H7 (cell line): ENCODE results near the gene F11. TPM values are rescaled to one million over a fixed set of nuclear protein-coding genes. Genes with fewer than 3 reads are reported as not detected.
"Not testable (repeated sequence)": the region's sequence is repeated elsewhere in the genome, so short reads cannot be mapped to it uniquely, and the experiment has no call there.

Source experiments
- DNase-seq: peaks from one replicate; pipeline ENCODE4 v3.0.0; 2012
- H3K27me3 ChIP-seq: 2 replicates; pipeline ENCODE4 v1.6.0; 2011; ENCODE audit warnings: mild to moderate bottlenecking, low read length; ENCODE audit not compliant: control insufficient read depth, insufficient read depth
- H3K36me3 ChIP-seq: replicated peaks from 2 replicates; pipeline ENCODE4 v1.5.1; 2011; ENCODE audit warnings: low read length; ENCODE audit not compliant: control insufficient read depth, insufficient read depth
- H3K4me3 ChIP-seq: 2 replicates; pipeline ENCODE4 v1.5.1; 2011; ENCODE audit warnings: low read depth, mild to moderate bottlenecking, control low read depth, low read length, moderate library complexity; ENCODE audit not compliant: insufficient read depth
- total RNA-seq: library from RNA; depleted of rRNA; stranded (reverse); fragments of >200 nt; shearing (Covaris generic); gene quantifications from 2 replicates; pipeline ENCODE4 v1.2.3, GENCODE V29; 2014; rRNA removed

The F11 gene
- total RNA-seq, 1 experiment from 2014 or later: 0.28 TPM

GRCh38 chr4:186300659-186301390, 34.8 kb downstream of the F11 start:
- Histone ChIP-seq H3K36me3 (no peaks in the 10 kb centered on the region), H3K27me3 (peaks cover 1% of the 10 kb centered on the region; the same call in 1 of the 2 replicates), H3K4me3 (no peak overlapping the region)
- DNase-seq: no peak

- Histone ChIP-seq H3K36me3 (no peaks in the 10 kb centered on the region), H3K27me3 (no peaks in the 10 kb centered on the region), H3K4me3 (no peak overlapping the region)
- no peak for DNase-seq
These were observed 38.2 kb downstream of the F11 start for GRCh38 chr4:186304216-186304615.

- no peak for DNase-seq
- no peaks in the 10 kb centered on the region for H3K27me3 ChIP-seq
- H3K36me3 ChIP-seq: no peaks in the 10 kb centered on the region
- no peak overlapping the region for H3K4me3 ChIP-seq
These were observed 39.0 kb downstream of the F11 start for GRCh38 chr4:186304866-186305505.

GRCh38 chr4:186307497-186307896, 41.5 kb downstream of the F11 start:
- DNase-seq: no peak
- Histone ChIP-seq H3K4me3 (no peak overlapping the region), H3K36me3 (no peaks in the 10 kb centered on the region), H3K27me3 (no peaks in the 10 kb centered on the region)

GRCh38 chr4:186307916-186308315, 41.9 kb downstream of the F11 start:
- H3K27me3 ChIP-seq: no peaks in the 10 kb centered on the region

GRCh38 chr4:186318481-186318880, 52.5 kb downstream of the F11 start:
- DNase-seq: no peak
- no peaks in the 10 kb centered on the region for H3K36me3 ChIP-seq
- H3K27me3 ChIP-seq: no peaks in the 10 kb centered on the region
- no peak overlapping the region for H3K4me3 ChIP-seq

More at GRCh38 chr4:186307916-186308315, 41.9 kb downstream of the F11 start:
- Histone ChIP-seq H3K36me3 (no peaks in the 10 kb centered on the region), H3K4me3 (no peak overlapping the region)
- no peak for DNase-seq

- not testable (repeated sequence) for H3K36me3 ChIP-seq, H3K27me3 ChIP-seq, DNase-seq, H3K4me3 ChIP-seq
These were observed 58.7 kb downstream of the F11 start for GRCh38 chr4:186324660-186325059.

- DNase-seq: no peak
- Histone ChIP-seq H3K36me3 (no peaks in the 10 kb centered on the region), H3K27me3 (no peaks in the 10 kb centered on the region), H3K4me3 (no peak overlapping the region)
These were observed 60.4 kb downstream of the F11 start for GRCh38 chr4:186326391-186326790.

- no peaks in the 10 kb centered on the region for H3K36me3 ChIP-seq
- no peaks in the 10 kb centered on the region for H3K27me3 ChIP-seq
- DNase-seq: no peak
- no peak overlapping the region for H3K4me3 ChIP-seq
These were observed 63.4 kb downstream of the F11 start for GRCh38 chr4:186329372-186329771.

GRCh38 chr4:186330368-186330767, 64.4 kb downstream of the F11 start:
- DNase-seq: no peak
- H3K27me3 ChIP-seq: no peaks in the 10 kb centered on the region
- no peak overlapping the region for H3K4me3 ChIP-seq
- H3K36me3 ChIP-seq: no peaks in the 10 kb centered on the region

GRCh38 chr4:186335793-186336192, 69.8 kb downstream of the F11 start:
- DNase-seq: no peak
- H3K27me3 ChIP-seq: no peaks in the 10 kb centered on the region
- H3K4me3 ChIP-seq: no peak overlapping the region
- no peaks in the 10 kb centered on the region for H3K36me3 ChIP-seq

Other genes with a start within 250 kb of the F11 start
- 1.0 and 1.8 TPM in 2 replicates for gene TLR3, start 197.0 kb upstream of the F11 start, total RNA-seq
- gene FAM149A, start 161.5 kb upstream of the F11 start, total RNA-seq: 13.9 and 19.2 TPM in 2 replicates
- 2.9 and 3.3 TPM in 2 replicates for gene CYP4V2, start 74.6 kb upstream of the F11 start, total RNA-seq
- gene KLKB1, start 38.7 kb upstream of the F11 start, total RNA-seq: 11.8 and 16.3 TPM in 2 replicates